ENCODE results near the gene ITCH. TPM values are rescaled to one million over a fixed set of nuclear protein-coding genes. Genes with fewer than 3 reads are reported as not detected.
"Not testable (repeated sequence)": the region's sequence is repeated elsewhere in the genome, so short reads cannot be mapped to it uniquely, and the experiment has no call there.

The ITCH gene
- total RNA-seq, 2 experiments from 2014 or later, result 41.4 to 43.5 TPM

DNA sequence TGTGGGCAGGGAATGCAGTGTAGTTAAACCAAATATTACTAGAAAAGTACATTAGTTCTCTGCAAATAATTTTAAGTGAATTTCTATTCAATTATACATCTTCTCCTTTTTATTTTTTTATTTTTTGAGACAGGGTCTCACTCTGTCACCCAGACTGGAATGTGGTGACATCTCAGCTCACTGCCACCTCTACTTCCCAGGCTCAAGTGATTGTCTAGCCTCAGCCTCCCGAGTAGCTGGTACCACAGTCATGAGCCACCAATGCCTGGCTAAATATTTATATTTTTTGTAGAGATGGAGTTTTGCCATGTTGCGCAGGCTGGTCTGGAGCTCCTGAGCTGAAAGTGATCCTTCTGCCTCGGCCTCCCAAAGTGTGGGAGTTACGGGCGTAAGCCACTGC lies 76.1 kb downstream of the ITCH start:
- no peak for ATAC-seq
- Mint-ChIP-seq H3K9me3 (ENCODE audit: low read depth) (no peaks in the 10 kb centered on the region), H3K36me3 (ENCODE audit: low read depth) (peaks cover 25% of the 10 kb centered on the region), H3K27me3 (no peaks in the 10 kb centered on the region), H3K4me1 (peaks cover 10% of the 10 kb centered on the region), H3K27ac (no peak overlapping the region), H3K4me3 (no peak overlapping the region)
- DNase-seq, result no peak
- ChIA-PET POLR2A (no interaction called here), CTCF (interaction anchor here (3.9 kb wide), 1 partner anchor 127 kb away, joined by 19 read pairs; no protein-coding TSS in a partner anchor)
- intact Hi-C loops (cut with DNase I, micrococcal nuclease), result no loop called here

- H3K4me3 Mint-ChIP-seq; intact Hi-C loops (cut with DNase I, micrococcal nuclease); POLR2A ChIA-PET; H3K27ac Mint-ChIP-seq; ATAC-seq; H3K27me3 Mint-ChIP-seq; H3K9me3 Mint-ChIP-seq (ENCODE audit: low read depth); DNase-seq: not testable (repeated sequence)
- CTCF ChIA-PET, result interaction anchor here (0.9 kb wide), 1 partner anchor 129 kb away, joined by 4 read pairs; no protein-coding TSS in a partner anchor
- H3K36me3 Mint-ChIP-seq (ENCODE audit: low read depth), result peaks cover 34% of the 10 kb centered on the region
- H3K4me1 Mint-ChIP-seq, result peaks cover 14% of the 10 kb centered on the region
These were observed 78.3 kb downstream of the ITCH start for GRCh38 chr20:34441423-34441822.

DNA sequence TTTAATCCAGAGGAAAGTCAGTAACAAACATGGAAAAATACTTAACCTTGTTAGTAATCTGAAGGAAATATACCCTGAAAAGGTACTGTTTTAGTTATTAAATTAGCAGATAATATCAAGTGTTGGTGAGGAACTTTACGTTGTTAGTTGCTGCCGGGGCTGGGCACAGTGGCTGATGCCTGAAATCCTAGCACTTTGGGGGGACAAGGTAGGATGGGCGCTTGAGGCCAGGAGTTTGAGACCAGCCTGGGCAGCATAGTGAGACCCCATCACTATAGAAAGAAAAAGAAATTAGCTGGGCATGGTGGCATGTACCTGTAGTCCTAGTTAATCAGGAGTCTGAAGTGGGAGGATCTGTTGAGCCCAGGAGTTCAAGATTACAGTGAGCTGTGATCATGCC lies 80.5 kb downstream of the ITCH start:
- DNase-seq (no peak), ATAC-seq (no peak)
- intact Hi-C loops (cut with DNase I, micrococcal nuclease), result no loop called here
- ChIA-PET POLR2A (no interaction called here), CTCF (interaction anchor here (1.9 kb wide), 1 partner anchor 131 kb away, joined by 8 read pairs; no protein-coding TSS in a partner anchor)
- Mint-ChIP-seq H3K9me3 (ENCODE audit: low read depth) (no peaks in the 10 kb centered on the region), H3K27me3 (no peaks in the 10 kb centered on the region), H3K4me3 (no peak overlapping the region), H3K36me3 (ENCODE audit: low read depth) (peaks cover 36% of the 10 kb centered on the region), H3K27ac (no peak overlapping the region), H3K4me1 (peaks cover 6% of the 10 kb centered on the region)

GRCh38 chr20:34445177-34446065 lies 82.3 kb downstream of the ITCH start:
- H3K27me3 Mint-ChIP-seq, result no peaks in the 10 kb centered on the region
- ChIA-PET CTCF (interaction anchor here (0.7 to 3.2 kb wide), 5 partner anchors 9 to 153 kb away, joined by 3 to 9 read pairs (median 5); no protein-coding TSS in a partner anchor), POLR2A (no interaction called here)
- intact Hi-C loops (cut with DNase I, micrococcal nuclease), result no loop called here
- no peak overlapping the region for H3K27ac Mint-ChIP-seq
- ATAC-seq (no peak), DNase-seq (no peak)
- H3K4me1 Mint-ChIP-seq, result peaks cover 9% of the 10 kb centered on the region
- H3K9me3 Mint-ChIP-seq (ENCODE audit: low read depth), result no peaks in the 10 kb centered on the region
- no peak overlapping the region for H3K4me3 Mint-ChIP-seq
- peaks cover 35% of the 10 kb centered on the region for H3K36me3 Mint-ChIP-seq (ENCODE audit: low read depth)

DNA sequence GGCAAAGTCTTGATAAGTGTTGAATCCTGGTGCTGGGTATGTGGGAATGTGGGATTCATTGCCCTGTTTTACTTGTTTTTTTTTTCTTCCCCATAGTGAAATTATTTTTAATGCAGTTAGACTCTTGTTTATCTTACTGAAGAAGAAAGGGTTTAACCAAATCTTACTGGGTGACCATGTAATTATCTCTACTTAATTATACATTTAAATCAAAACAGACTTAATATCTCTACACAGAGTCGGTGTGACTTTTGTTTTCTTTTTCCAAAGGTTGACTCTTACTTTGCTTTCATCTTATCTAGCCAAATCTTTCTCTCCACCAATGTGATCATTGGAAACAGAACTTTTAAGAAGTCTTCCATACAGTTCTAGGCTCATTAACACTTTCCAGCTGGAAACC lies 85.4 kb downstream of the ITCH start:
- intact Hi-C loops (cut with DNase I, micrococcal nuclease), result no loop called here
- H3K27me3 Mint-ChIP-seq, result no peaks in the 10 kb centered on the region
- no peak overlapping the region for H3K4me3 Mint-ChIP-seq
- no peak for ATAC-seq
- H3K9me3 Mint-ChIP-seq (ENCODE audit: low read depth), result no peaks in the 10 kb centered on the region
- no peak overlapping the region for H3K27ac Mint-ChIP-seq
- H3K36me3 Mint-ChIP-seq (ENCODE audit: low read depth), result peaks cover 34% of the 10 kb centered on the region
- no peak for DNase-seq
- H3K4me1 Mint-ChIP-seq, result peaks cover 9% of the 10 kb centered on the region
- ChIA-PET CTCF (interaction anchor here (1.0 kb wide), 1 partner anchor 144 kb away, joined by 3 read pairs; no protein-coding TSS in a partner anchor), POLR2A (no interaction called here)

DNA sequence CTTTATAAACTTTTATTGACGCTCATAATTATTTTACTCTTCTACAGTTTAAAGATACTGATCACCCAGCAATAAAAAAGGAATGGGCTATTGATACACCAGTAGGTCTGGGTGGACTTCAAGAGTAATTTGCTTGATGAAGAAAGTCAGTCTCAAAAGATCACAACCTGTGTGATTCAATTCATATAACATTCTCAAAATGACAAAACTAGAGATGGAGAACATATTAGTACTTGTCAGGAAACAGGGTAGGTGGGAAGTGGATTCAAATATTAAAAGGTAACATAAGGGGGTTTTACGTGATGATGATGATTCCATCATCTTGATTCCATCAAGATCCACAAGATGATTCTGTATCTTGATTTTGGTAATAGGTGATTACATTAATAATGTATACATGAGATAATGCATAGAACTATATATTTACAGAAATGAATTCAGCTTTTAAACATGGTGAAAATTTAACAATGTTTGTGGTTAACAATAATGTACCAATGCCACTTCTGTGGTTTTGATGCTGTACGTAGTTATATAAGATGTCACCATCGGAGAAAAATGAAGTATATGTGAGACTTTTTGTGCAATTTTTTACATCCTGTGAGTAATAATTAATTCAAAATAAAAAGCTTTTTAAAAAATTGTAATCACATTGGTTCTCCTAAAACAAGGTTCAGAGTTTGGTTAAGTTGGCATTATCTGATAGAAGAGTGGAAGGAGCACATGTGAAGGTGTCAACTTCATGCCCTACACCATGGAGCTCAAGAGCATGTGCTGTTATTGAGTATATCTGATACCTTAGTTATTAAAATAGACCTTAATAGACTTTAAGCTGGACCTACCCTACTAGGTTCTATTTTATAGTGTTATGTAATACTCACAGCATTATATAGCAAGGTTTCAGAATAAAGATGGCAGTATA lies 86.9 kb downstream of the ITCH start:
- ATAC-seq, result no peak
- peaks cover 31% of the 10 kb centered on the region for H3K36me3 Mint-ChIP-seq (ENCODE audit: low read depth)
- H3K9me3 Mint-ChIP-seq (ENCODE audit: low read depth), result no peaks in the 10 kb centered on the region
- ChIA-PET CTCF (interaction anchor here (0.6 to 2.3 kb wide), 3 partner anchors 35 to 137 kb away, joined by 3 to 14 read pairs (median 5); no protein-coding TSS in a partner anchor), POLR2A (interaction anchor here (0.6 kb wide), 1 partner anchor 1504 kb away, joined by 3 read pairs; no protein-coding TSS in a partner anchor)
- intact Hi-C loops (cut with DNase I, micrococcal nuclease), result no loop called here
- H3K27ac Mint-ChIP-seq, result no peak overlapping the region
- DNase-seq, result no peak
- no peaks in the 10 kb centered on the region for H3K27me3 Mint-ChIP-seq
- no peak overlapping the region for H3K4me3 Mint-ChIP-seq
- H3K4me1 Mint-ChIP-seq, result peaks cover 9% of the 10 kb centered on the region

- ChIA-PET CTCF (interaction anchor here (0.5 to 2.3 kb wide), 3 partner anchors 15 to 196 kb away, joined by 3 to 14 read pairs (median 4); no protein-coding TSS in a partner anchor), POLR2A (interaction anchor here (0.7 kb wide), 1 partner anchor 309 kb away, joined by 4 read pairs; no protein-coding TSS in a partner anchor)
- ATAC-seq, result no peak
- peaks cover 22% of the 10 kb centered on the region for H3K36me3 Mint-ChIP-seq (ENCODE audit: low read depth)
- no peak overlapping the region for H3K4me3 Mint-ChIP-seq
- H3K9me3 Mint-ChIP-seq (ENCODE audit: low read depth), result no peaks in the 10 kb centered on the region
- no peak for DNase-seq
- intact Hi-C loops (cut with DNase I, micrococcal nuclease), result no loop called here
- peaks cover 3% of the 10 kb centered on the region for H3K4me1 Mint-ChIP-seq
- no peak overlapping the region for H3K27ac Mint-ChIP-seq
- no peaks in the 10 kb centered on the region for H3K27me3 Mint-ChIP-seq
These were observed 89.4 kb downstream of the ITCH start for GRCh38 chr20:34452281-34452982.

DNA sequence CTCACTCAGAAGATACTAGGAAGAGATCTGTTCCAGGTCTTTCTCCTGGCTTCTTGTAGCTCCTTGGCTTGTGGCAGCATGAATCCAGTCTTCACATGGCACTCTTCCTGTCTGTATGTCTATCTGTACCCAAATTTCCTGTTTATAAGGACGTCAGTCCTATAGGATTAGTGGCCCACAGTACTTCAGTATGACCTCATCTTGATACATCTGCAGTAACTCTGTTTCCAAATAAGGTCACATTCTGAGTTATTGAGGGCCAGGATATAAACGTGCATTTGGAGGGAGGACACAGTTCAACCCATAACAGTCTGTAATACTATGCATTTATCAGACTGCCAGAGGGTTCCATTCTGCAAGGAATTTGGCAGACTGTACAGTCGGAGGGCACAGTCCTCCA lies 95.6 kb downstream of the ITCH start:
- Mint-ChIP-seq H3K4me3 (no peak overlapping the region), H3K9me3 (ENCODE audit: low read depth) (no peaks in the 10 kb centered on the region), H3K27ac (no peak overlapping the region), H3K36me3 (ENCODE audit: low read depth) (peaks cover 22% of the 10 kb centered on the region), H3K27me3 (no peaks in the 10 kb centered on the region), H3K4me1 (no peaks in the 10 kb centered on the region)
- ATAC-seq, result no peak
- intact Hi-C loops (cut with DNase I, micrococcal nuclease), result no loop called here
- CTCF ChIA-PET, result no interaction called here
- POLR2A ChIA-PET, result no interaction called here
- no peak for DNase-seq

GRCh38 chr20:34459209-34459897 lies 96.3 kb downstream of the ITCH start:
- Mint-ChIP-seq H3K27me3 (no peaks in the 10 kb centered on the region), H3K4me3 (no peak overlapping the region), H3K9me3 (ENCODE audit: low read depth) (no peaks in the 10 kb centered on the region), H3K27ac (no peak overlapping the region), H3K36me3 (ENCODE audit: low read depth) (peaks cover 25% of the 10 kb centered on the region), H3K4me1 (no peaks in the 10 kb centered on the region)
- DNase-seq (no peak), ATAC-seq (no peak)
- intact Hi-C loops (cut with DNase I, micrococcal nuclease), result no loop called here
- ChIA-PET CTCF (interaction anchor here (1.0 kb wide), 2 partner anchors 9 to 57 kb away, joined by 3 read pairs; no protein-coding TSS in a partner anchor), POLR2A (no interaction called here)

DNA sequence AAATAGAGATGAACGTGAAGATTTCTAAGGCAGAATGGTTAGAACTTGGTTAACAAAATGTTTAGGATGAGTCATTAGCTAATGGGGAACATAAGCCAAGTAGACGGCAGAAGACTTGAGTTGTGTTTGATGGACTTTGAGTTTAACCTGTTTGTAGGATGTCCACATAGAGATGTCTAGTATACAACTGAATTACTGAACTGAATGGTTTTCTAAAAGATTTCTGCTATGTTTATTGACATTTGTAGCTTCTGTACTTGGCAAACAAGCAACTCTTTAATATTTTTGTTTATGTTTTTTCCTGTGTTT lies 98.7 kb downstream of the ITCH start:
- Mint-ChIP-seq H3K4me1 (no peaks in the 10 kb centered on the region), H3K9me3 (ENCODE audit: low read depth) (no peaks in the 10 kb centered on the region), H3K27me3 (no peaks in the 10 kb centered on the region), H3K36me3 (ENCODE audit: low read depth) (peaks cover 30% of the 10 kb centered on the region), H3K27ac (no peak overlapping the region), H3K4me3 (no peak overlapping the region)
- intact Hi-C loops (cut with DNase I, micrococcal nuclease), result no loop called here
- POLR2A ChIA-PET, result no interaction called here
- ATAC-seq (no peak), DNase-seq (no peak)
- CTCF ChIA-PET, result interaction anchor here (1.3 kb wide), 1 partner anchor 149 kb away, joined by 8 read pairs; no protein-coding TSS in a partner anchor
